Measurements from ENCODE around the gene EDARADD. TPM values are rescaled to one million over a fixed set of nuclear protein-coding genes. Genes with fewer than 3 reads are reported as not detected.

The EDARADD gene
- total RNA-seq, 1 experiment from 2014 or later = 0.30 TPM

GRCh38 chr1:236489710-236490377, 95.8 kb downstream of the EDARADD start:
- peaks cover 0 to 6% of the 10 kb centered on the region in 2 experiments; a peak in 1 of 4 replicates for H3K4me1 ChIP-seq (ENCODE audit: control insufficient read depth in 1 of 2, insufficient read depth in 2 of 2, low read length in 2 of 2)
- H2AFZ ChIP-seq (ENCODE audit: low read depth, low read length, poor library complexity, severe bottlenecking) = no peak overlapping the region
- H3K4me3 ChIP-seq (replicated peaks in 1 of 2; ENCODE audit: low read depth in 1 of 2, low read length in 2 of 2) = no peak overlapping the region
- no TSS peak for BruUV-seq (replicated peaks)
- TF ChIP-seq MAX (IDR thresholded peaks at IDR 0.05) = no peak
- peak; percentile 39 to 69 (median 64); a peak in 4 of 6 replicates for TF ChIP-seq CTCF (IDR thresholded peaks at IDR 0.05 in 2 of 3, conservative IDR thresholded peaks at IDR 0.05 in 1 of 3; ENCODE audit: borderline replicate concordance in 1 of 3, insufficient read depth in 1 of 3, low read depth in 2 of 3, low read length in 2 of 3)
- no peak for TF ChIP-seq EZH2 (IDR thresholded peaks at IDR 0.05)
- peak; percentile 75 for TF ChIP-seq RAD21 (IDR thresholded peaks at IDR 0.05; ENCODE audit: low read depth)
- no peaks in the 10 kb centered on the region for H3K9me2 ChIP-seq (ENCODE audit: insufficient read depth)
- ATAC-seq (peak; percentile 94), DNase-seq (ENCODE audit: low read depth, low spot score) (peak; percentile 63)
- H3K4me2 ChIP-seq (ENCODE audit: low read length) = no peak overlapping the region
- intact Hi-C loops (cut with micrococcal nuclease) = loop anchor here (1.0 kb wide), 1 partner anchor 381 kb away; no protein-coding TSS in a partner anchor
- H3K36me3 ChIP-seq (ENCODE audit: control insufficient read depth in 1 of 2, insufficient read depth in 2 of 2, low read length in 2 of 2) = no peaks in the 10 kb centered on the region
- H3K27ac ChIP-seq (ENCODE audit: low read depth, low read length) = no peak overlapping the region
- ChIA-PET POLR2A (no interaction called here), CTCF (interaction anchor here (0.7 to 1.3 kb wide), 2 partner anchors 14 to 381 kb away, joined by 3 to 4 read pairs; no protein-coding TSS in a partner anchor), RAD21 (ENCODE audit: low non-redundant PET in 1 of 2, low total read pairs in 2 of 2, uncharacterized antibody in 2 of 2, unreplicated experiment in 2 of 2) (no interaction called here)
- H4K20me1 ChIP-seq (ENCODE audit: insufficient read depth) = no peaks in the 10 kb centered on the region
- H3K9me3 ChIP-seq (ENCODE audit: control insufficient read depth in 1 of 2, insufficient read depth in 1 of 2, low read depth in 1 of 2, low read length in 2 of 2) = no peaks in the 10 kb centered on the region
- H3K9ac ChIP-seq (ENCODE audit: low read length) = no peak overlapping the region
- H3K79me2 ChIP-seq (ENCODE audit: insufficient read depth, low read length) = no peaks in the 10 kb centered on the region
- no peaks in the 10 kb centered on the region; the same call in 1 of the 2 replicates for H3K27me3 ChIP-seq (ENCODE audit: insufficient read depth, low read length)

- no peak overlapping the region for H2AFZ ChIP-seq (ENCODE audit: low read depth, low read length, poor library complexity, severe bottlenecking)
- ChIA-PET CTCF (no interaction called here), POLR2A (no interaction called here), RAD21 (ENCODE audit: low non-redundant PET in 1 of 2, low total read pairs in 2 of 2, uncharacterized antibody in 2 of 2, unreplicated experiment in 2 of 2) (no interaction called here)
- H3K9me2 ChIP-seq (ENCODE audit: insufficient read depth) = no peaks in the 10 kb centered on the region
- no peaks in the 10 kb centered on the region for H3K27me3 ChIP-seq (ENCODE audit: insufficient read depth, low read length)
- peaks cover 0 to 6% of the 10 kb centered on the region in 2 experiments; a peak in 1 of 4 replicates for H3K4me1 ChIP-seq (ENCODE audit: control insufficient read depth in 1 of 2, insufficient read depth in 2 of 2, low read length in 2 of 2)
- DNase-seq (ENCODE audit: low read depth, low spot score) = no peak
- no peaks in the 10 kb centered on the region for H3K36me3 ChIP-seq (ENCODE audit: control insufficient read depth in 1 of 2, insufficient read depth in 2 of 2, low read length in 2 of 2)
- H3K27ac ChIP-seq (ENCODE audit: low read depth, low read length) = no peak overlapping the region
- no peak overlapping the region for H3K4me3 ChIP-seq (replicated peaks in 1 of 2; ENCODE audit: low read depth in 1 of 2, low read length in 2 of 2)
- intact Hi-C loops (cut with micrococcal nuclease) = no loop called here
- no peaks in the 10 kb centered on the region for H3K9me3 ChIP-seq (ENCODE audit: control insufficient read depth in 1 of 2, insufficient read depth in 1 of 2, low read depth in 1 of 2, low read length in 2 of 2)
- no peak overlapping the region for H3K4me2 ChIP-seq (ENCODE audit: low read length)
- BruUV-seq (replicated peaks) = no TSS peak
- no peak for ATAC-seq
- no peaks in the 10 kb centered on the region for H3K79me2 ChIP-seq (ENCODE audit: insufficient read depth, low read length)
- no peak overlapping the region for H3K9ac ChIP-seq (ENCODE audit: low read length)
- no peaks in the 10 kb centered on the region for H4K20me1 ChIP-seq (ENCODE audit: insufficient read depth)
- no peak for TF ChIP-seq TCF7L2 (IDR thresholded peaks at IDR 0.05; ENCODE audit: borderline replicate concordance, extremely low read depth, insufficient read depth, insufficient read length)
- TF ChIP-seq POLR2A (IDR thresholded peaks at IDR 0.05; ENCODE audit: borderline replicate concordance, extremely low read depth, insufficient read depth, insufficient read length) = no peak
- TF ChIP-seq SRF (IDR thresholded peaks at IDR 0.05; ENCODE audit: low read depth) = no peak
- TF ChIP-seq CEBPB (IDR thresholded peaks at IDR 0.05; ENCODE audit: low read depth) = no peak
- TF ChIP-seq YY1 (IDR thresholded peaks at IDR 0.05; ENCODE audit: extremely low read depth, insufficient replicate concordance, low read depth, low read length) = no peak
- TF ChIP-seq REST (IDR thresholded peaks at IDR 0.05; ENCODE audit: low read depth) = no peak
- no peak for TF ChIP-seq FOSL1 (IDR thresholded peaks at IDR 0.05; ENCODE audit: low read depth)
- no peak for TF ChIP-seq EZH2 (IDR thresholded peaks at IDR 0.05)
- TF ChIP-seq MAX (IDR thresholded peaks at IDR 0.05) = no peak
- no peak for TF ChIP-seq POLR2AphosphoS5 (IDR thresholded peaks at IDR 0.05; ENCODE audit: low read depth, low read length)
Observed at GRCh38 chr1:236491469-236492136, 97.5 kb downstream of the EDARADD start.

All from HCT116 (cell line).